ENCODE measurements around the gene RTN4R.
"Not testable (repeated sequence)": the region's sequence is repeated elsewhere in the genome, so short reads cannot be mapped to it uniquely, and the experiment has no call there.

Gene RTN4R

GRCh38 chr22:20279662-20280134 lies 11.6 kb upstream of the RTN4R start:
- Histone ChIP-seq H3K27ac (ENCODE audit: low read depth, low read length, poor library complexity, severe bottlenecking) (no peak overlapping the region), H3F3A (ENCODE audit: insufficient read depth, low read length) (no peaks in the 10 kb centered on the region), H3K9me2 (ENCODE audit: low read depth, low read length) (no peaks in the 10 kb centered on the region), H2AFZ (ENCODE audit: low read length) (no peak overlapping the region), H3K36me3 (ENCODE audit: insufficient read depth, low read length) (no peaks in the 10 kb centered on the region), H3K4me1 (ENCODE audit: insufficient read depth, low read length, severe bottlenecking) (no peaks in the 10 kb centered on the region), H4K20me1 (ENCODE audit: insufficient read depth, low read length) (no peaks in the 10 kb centered on the region), H3K27me3 (ENCODE audit: insufficient read depth, low read length) (no peaks in the 10 kb centered on the region), H3K4me3 (ENCODE audit: low read depth, low read length, poor library complexity, severe bottlenecking) (no peak overlapping the region), H3K9ac (ENCODE audit: low read length) (no peak overlapping the region), H3K79me2 (ENCODE audit: insufficient read depth, low read length) (no peaks in the 10 kb centered on the region), H3K9me3 (ENCODE audit: low read length) (no peaks in the 10 kb centered on the region), H3K4me2 (ENCODE audit: low read length) (no peak overlapping the region)
- TF ChIP-seq EZH2 (IDR thresholded peaks at IDR 0.05; ENCODE audit: borderline replicate concordance, low read length) (no peak), CTCF (IDR thresholded peaks at IDR 0.05; ENCODE audit: low read length) (no peak)

DNA sequence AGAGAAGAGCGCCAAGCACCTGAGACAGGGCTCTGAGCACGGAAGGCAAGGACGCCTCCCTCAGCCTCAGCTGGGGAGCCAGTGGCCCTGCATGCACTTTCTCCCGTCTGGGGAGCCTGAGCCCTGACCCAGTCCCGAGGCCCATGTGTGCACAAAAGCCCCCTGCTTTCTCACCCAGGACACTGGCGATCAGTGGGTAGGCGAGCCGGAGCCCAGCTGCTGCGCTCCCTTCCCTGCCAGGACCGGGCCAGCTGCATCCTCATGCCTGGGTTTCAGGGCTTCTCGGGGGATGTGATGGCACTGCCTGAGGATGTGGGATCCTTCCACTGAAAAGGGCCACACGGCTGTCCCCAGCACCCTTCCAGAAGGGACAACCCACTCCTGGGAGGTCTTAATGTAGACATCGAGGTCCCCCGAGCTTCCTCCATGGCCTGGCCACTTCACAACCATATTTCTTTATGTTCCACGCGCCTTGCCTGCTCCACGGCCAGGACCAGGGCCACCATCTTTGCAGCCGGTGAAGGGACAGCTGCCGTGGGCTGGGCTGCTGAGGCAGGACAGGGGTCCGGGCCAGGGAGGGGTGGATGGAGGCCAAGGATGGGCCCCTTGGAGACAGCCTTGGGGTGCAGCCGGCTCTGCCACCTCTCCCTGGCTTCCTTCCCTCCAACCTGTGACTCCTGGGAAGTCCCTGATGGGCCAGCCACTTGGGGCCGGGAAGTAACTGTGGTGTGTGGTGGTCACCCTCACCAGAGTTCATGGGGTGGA lies 10.8 kb upstream of the RTN4R start:
- not testable (repeated sequence) for H3K9ac ChIP-seq (ENCODE audit: low read length); H3K4me1 ChIP-seq (ENCODE audit: insufficient read depth, low read length, severe bottlenecking); H3K27ac ChIP-seq (ENCODE audit: low read depth, low read length, poor library complexity, severe bottlenecking); H3K36me3 ChIP-seq (ENCODE audit: insufficient read depth, low read length); H3K27me3 ChIP-seq (ENCODE audit: insufficient read depth, low read length); H3K9me3 ChIP-seq (ENCODE audit: low read length); H2AFZ ChIP-seq (ENCODE audit: low read length); H3F3A ChIP-seq (ENCODE audit: insufficient read depth, low read length); H3K79me2 ChIP-seq (ENCODE audit: insufficient read depth, low read length); H3K4me3 ChIP-seq (ENCODE audit: low read depth, low read length, poor library complexity, severe bottlenecking); H4K20me1 ChIP-seq (ENCODE audit: insufficient read depth, low read length); H3K9me2 ChIP-seq (ENCODE audit: low read depth, low read length); H3K4me2 ChIP-seq (ENCODE audit: low read length)

- not testable (repeated sequence) for H3F3A ChIP-seq (ENCODE audit: insufficient read depth, low read length); H3K79me2 ChIP-seq (ENCODE audit: insufficient read depth, low read length); H3K9me2 ChIP-seq (ENCODE audit: low read depth, low read length); H3K4me2 ChIP-seq (ENCODE audit: low read length); H3K4me3 ChIP-seq (ENCODE audit: low read depth, low read length, poor library complexity, severe bottlenecking); H3K36me3 ChIP-seq (ENCODE audit: insufficient read depth, low read length); H3K9me3 ChIP-seq (ENCODE audit: low read length); H3K9ac ChIP-seq (ENCODE audit: low read length); H4K20me1 ChIP-seq (ENCODE audit: insufficient read depth, low read length); H3K27ac ChIP-seq (ENCODE audit: low read depth, low read length, poor library complexity, severe bottlenecking); H2AFZ ChIP-seq (ENCODE audit: low read length); H3K4me1 ChIP-seq (ENCODE audit: insufficient read depth, low read length, severe bottlenecking); H3K27me3 ChIP-seq (ENCODE audit: insufficient read depth, low read length)
Observed at GRCh38 chr22:20277936-20278635, 10.0 kb upstream of the RTN4R start.

- no peaks in the 10 kb centered on the region for H3K4me1 ChIP-seq (ENCODE audit: insufficient read depth, low read length, severe bottlenecking)
- no peaks in the 10 kb centered on the region for H3K9me3 ChIP-seq (ENCODE audit: low read length)
- no peak overlapping the region for H3K9ac ChIP-seq (ENCODE audit: low read length)
- H3K79me2 ChIP-seq (ENCODE audit: insufficient read depth, low read length): no peaks in the 10 kb centered on the region
- H2AFZ ChIP-seq (ENCODE audit: low read length): no peak overlapping the region
- H3K4me3 ChIP-seq (ENCODE audit: low read depth, low read length, poor library complexity, severe bottlenecking): no peak overlapping the region
- no peaks in the 10 kb centered on the region for H3K36me3 ChIP-seq (ENCODE audit: insufficient read depth, low read length)
- H3K27me3 ChIP-seq (ENCODE audit: insufficient read depth, low read length): 0 out of 2 replicates have a peak, but pooled peaks cover 4% of the 10 kb centered on the region
- no peak for TF ChIP-seq CTCF (IDR thresholded peaks at IDR 0.05; ENCODE audit: low read length)
- TF ChIP-seq EZH2 (IDR thresholded peaks at IDR 0.05; ENCODE audit: borderline replicate concordance, low read length): no peak
- H3K9me2 ChIP-seq (ENCODE audit: low read depth, low read length): no peaks in the 10 kb centered on the region
- H3F3A ChIP-seq (ENCODE audit: insufficient read depth, low read length): no peaks in the 10 kb centered on the region
- H3K4me2 ChIP-seq (ENCODE audit: low read length): no peak overlapping the region
- no peaks in the 10 kb centered on the region for H4K20me1 ChIP-seq (ENCODE audit: insufficient read depth, low read length)
- H3K27ac ChIP-seq (ENCODE audit: low read depth, low read length, poor library complexity, severe bottlenecking): no peak overlapping the region
Observed at GRCh38 chr22:20276468-20276867, 8.3 kb upstream of the RTN4R start.
